CD4-positive, alpha-beta T cell treated with Interleukin-10 for 1 hour (primary cell): Measurements from ENCODE around the gene TMEM132E.

Experiments
- DNase-seq: peaks from one replicate; pipeline ENCODE4 v3.0.0-alpha.2; 2020

The TMEM132E gene

GRCh38 chr17:34637041-34637547 is 57.7 kb downstream of the TMEM132E start:
- DNase-seq = no peak

- peak; percentile 80 for DNase-seq
These were observed 58.5 kb downstream of the TMEM132E start for GRCh38 chr17:34637548-34638525.

DNA sequence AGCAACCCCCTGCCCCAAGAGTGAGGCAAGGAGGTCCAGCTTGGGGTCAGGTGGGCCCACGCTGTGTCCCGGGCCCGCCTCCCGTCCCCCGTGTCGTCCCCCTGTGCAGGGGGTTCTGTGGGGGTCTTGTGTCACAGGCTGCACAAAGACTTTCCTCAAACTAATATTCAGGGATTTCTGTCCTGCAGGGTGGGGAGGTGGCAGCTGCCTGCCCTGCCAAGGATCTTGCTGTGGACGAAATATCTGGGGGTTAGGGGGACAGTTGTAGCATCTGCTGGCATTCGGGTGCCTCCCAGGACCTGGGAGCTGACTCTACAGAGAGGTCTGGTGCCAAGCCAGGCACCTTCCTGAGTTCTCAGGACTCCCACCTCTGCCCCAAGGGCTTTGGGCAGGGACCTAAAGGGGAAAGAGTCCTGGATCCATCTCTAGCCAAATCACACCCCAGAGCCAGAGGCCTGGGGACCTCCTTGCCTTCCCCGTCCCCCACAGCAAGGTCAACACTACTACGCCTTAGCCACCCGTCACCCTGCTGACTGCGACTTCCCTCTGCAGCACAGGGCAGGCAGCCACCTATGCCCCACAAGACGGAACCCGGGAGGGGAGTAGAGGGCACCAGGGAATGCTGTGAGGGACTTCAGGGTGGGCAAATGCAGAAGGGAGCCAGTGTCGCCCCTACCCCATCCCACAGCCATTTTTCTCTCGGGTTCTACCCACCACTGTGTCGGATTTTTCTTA is 59.3 kb downstream of the TMEM132E start:
- DNase-seq = no peak

DNA sequence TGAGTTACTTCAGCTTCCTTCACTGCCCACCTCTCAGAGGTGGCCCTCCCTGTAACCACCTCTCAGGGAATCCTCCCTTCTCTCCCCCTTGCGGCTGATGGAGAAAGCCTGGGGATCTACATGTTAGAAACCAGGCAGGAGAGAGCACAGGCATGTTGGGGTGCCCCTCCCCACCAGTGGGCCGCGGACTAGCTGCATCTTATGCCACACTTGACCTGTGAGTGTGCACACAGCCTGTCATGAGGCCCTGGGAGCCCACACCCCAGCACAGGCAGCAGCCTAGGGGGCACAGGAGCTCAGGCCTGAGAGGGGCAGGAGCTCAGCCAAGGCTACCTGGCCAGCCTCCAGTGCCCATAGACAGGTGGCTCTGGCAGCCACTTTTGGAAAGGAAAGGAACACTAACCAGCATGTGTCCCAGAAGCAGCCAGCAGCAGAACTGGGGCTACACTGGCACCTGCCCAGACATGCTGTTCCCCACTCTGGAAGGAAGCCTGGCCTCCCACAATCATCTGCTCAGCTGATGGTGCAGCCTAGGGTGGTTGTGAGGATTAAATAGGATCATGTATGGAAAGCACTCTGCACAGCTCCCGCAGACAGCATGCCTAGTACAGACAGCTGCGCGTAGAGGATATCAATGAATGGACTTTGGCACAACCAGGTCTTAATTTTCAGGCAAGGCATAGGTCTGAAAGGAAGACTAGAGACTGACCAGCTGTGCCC is 60.5 kb downstream of the TMEM132E start:
- DNase-seq = no peak

DNA sequence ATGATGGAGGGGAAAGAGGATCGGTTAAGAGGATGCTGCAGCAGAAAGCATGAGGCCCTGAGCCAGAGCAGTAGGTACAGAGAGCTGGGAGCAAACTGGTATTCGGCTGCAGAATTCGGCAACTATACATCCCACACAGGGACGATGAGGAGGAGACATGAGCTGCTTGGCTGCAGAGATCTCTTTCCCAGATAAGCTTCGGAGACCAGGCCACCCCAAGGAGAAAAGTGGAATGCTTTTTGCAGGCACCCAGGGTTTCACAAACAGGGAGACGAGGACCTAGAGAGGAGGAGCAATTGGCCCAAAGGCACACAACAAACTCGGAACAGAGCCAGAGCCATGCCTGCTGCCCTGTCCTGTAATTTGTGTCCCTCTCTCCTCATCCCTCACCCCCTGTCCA is 62.0 kb downstream of the TMEM132E start:
- no peak for DNase-seq

DNA sequence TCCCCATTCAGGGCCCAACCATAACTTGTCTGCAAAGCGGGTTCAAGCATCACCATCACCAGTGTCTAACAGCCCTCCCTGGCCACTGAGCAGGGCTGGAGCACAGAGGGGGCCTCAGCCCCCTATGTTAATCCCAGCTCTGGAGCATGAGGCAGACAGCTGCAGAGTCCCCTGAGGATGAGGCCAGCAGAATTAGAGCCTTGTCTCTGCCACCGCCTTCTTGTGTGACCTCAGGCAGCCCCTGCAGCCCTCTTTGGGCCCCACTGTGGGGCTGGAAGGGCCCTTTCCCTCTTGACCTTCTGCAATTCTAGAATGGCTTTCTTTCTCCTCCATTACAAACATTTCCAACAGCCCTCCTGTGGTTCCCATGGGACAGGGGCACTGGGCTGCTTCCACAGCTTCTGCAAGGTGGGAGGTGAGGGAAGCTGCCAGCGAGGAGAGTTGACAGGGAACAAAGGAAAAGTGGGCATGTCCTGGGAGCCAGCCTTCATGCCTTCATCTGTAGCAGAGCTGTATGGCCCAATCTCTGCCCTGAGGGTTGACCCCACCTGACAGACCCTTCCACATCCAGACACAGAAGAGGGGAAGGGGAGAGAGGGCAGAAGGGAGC is 65.7 kb downstream of the TMEM132E start:
- DNase-seq = no peak

- no peak for DNase-seq
These were observed 66.2 kb downstream of the TMEM132E start for GRCh38 chr17:34645594-34645993.

- no peak for DNase-seq
These were observed 68.1 kb downstream of the TMEM132E start for GRCh38 chr17:34647511-34647910.

GRCh38 chr17:34650051-34650750 is 70.8 kb downstream of the TMEM132E start:
- DNase-seq = no peak

DNA sequence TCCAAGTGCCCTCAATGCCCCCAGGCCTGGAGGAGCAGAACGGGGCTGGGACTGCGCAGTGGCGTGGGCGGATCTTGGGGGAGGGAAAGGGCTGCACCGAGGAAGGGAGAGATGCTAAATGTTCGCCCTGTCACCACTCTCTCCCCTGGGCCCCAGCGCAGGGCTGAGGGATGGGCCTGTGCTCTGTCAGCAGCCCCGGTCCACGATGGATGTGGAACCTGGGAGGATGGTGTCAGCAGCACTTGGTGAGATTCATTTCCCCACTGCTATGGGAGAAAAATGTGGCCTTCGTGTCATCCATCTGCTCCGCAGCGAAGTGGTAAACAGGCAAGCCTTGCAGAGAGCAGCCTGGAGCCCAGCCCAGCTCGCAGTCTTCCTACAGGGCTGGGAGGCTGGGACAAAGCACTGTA is 72.0 kb downstream of the TMEM132E start:
- no peak for DNase-seq

- DNase-seq = no peak
These were observed 72.7 kb downstream of the TMEM132E start for GRCh38 chr17:34652021-34652555.

- DNase-seq = no peak
These were observed 74.1 kb downstream of the TMEM132E start for GRCh38 chr17:34653511-34653910.

DNA sequence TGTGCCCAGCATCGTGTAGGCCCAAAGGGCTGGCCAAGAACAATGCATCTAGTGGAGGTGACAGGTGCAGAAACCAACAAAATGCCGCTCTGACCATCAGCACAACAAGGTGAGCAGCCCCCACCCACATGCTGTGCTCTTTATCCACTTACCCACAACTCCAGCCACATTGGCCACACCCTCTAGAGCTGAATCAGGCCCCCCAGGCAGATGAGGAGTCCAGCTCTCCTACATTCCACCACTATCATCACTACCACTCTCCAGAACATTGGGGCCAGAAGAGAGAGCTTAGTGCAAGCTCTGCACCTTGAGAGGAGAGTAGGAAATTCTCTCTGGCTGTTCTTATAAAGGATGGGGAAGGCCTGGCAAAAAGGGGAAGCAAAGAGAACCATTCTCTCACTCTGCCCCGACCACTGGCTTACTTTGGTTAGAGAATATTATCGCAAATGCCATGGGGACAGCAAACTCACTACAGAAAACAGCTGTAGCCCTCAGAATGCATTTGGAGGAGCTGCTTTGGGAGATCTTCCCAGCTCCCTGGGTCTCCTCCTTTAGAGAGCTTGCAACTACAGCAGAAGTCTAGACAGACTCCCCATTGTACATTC is 75.0 kb downstream of the TMEM132E start:
- no peak for DNase-seq

- no peak for DNase-seq
These were observed 75.5 kb downstream of the TMEM132E start for GRCh38 chr17:34654881-34655276.

GRCh38 chr17:34656801-34657200 is 77.4 kb downstream of the TMEM132E start:
- DNase-seq = no peak

GRCh38 chr17:34658811-34659560 is 79.6 kb downstream of the TMEM132E start:
- no peak for DNase-seq

DNA sequence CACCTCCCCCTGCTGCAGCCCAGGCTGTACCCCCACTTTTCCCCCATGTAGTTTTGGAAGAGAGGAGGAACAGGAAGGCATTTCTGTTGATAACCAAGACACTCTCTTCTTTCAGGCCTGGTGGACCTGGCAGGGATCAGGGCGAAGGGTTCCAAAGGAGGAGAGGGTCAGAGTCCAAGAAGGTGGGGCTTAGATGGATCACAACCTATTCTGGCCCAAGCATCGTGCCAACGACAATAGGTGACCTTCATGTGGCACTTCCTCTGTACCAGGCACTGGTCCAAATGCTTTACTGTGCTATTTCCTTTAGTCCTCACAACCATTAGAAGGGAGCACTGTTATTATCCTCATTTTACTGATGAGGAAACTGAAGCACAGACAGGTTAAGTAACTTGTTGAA is 84.3 kb downstream of the TMEM132E start:
- no peak for DNase-seq

DNA sequence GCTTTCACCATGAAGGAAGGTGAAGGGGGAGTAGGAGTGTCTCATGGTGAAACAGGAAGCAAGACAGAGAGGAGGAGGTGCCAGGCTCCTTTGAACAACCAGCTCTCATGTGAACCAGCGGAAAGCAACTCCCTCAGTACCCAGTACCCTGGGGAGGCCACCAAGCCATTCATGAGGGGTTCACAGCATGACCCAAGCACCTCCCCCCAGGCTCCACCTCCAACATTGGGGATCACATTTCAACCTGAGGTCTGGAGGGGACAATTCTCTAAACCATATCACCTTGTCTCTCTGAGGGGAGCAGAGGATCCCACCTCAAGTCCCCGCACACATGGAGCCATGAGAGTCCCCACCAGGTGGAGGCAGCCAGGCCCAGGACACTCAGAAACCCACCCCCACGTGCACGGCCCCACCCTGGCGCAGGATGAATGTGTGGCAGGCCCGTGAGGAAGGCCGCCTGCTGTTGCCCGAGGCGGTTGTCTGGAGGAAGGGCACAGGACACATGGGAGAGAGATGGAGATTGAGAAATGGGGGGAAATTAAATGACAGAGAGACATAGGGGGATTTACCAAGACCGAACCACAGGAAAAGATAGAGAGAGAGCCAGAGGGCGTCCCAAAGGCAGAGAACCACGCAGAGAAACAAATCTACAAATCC is 85.9 kb downstream of the TMEM132E start:
- DNase-seq = no peak

DNA sequence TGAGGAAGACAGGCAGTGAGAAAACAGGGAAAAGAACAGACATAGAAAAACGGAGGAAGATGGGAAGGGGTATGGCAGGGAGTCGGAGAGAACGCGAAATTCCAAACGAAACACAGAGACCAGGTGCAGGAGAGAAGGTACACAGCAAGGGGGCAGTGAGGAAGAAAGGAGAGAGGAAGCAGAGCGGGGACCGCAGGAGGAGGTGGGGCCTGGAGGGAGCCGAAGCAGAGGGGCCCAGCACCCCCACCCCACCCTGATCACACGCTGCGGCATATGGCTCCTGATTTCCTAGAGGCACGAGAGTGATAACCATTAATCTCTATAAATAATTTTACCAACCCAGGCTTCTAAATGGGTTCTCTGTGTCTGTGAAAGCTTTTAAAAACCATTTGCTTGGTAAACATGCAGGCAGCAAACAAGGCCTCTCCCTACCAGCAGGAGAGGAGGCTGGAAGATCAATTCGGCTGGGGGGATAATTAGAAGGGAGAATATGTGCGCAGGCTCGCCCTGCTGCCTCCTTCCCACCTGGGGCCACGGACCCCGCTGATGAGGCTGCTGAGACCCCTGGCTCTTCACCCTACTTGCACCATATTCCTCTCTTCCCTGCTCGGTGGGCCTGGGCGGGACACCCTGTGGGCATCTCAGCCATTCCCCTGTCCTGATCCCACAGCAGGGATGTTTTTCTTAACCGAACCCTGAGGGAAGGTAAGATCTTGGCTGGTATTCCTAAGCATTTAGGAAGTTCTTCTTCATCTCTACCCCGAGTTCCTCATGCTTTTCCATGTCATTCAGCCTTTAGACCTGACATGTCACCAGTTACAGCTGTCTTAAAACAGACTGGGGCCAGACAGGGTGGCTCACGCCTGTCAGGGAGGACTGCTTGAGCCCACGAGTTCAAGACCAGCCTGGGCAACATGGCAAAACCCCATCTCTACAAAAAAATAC is 86.7 kb downstream of the TMEM132E start:
- no peak for DNase-seq
